AG09309 (cell line): Measurements from ENCODE around the gene COG5.

Source experiments
- DNase-seq: peaks from one replicate; pipeline ENCODE4 v3.0.0-alpha.2; 2010; ENCODE audit warnings: low read depth
- H3K4me3 ChIP-seq: 2 replicates; pipeline ENCODE4 v1.5.1; 2011; ENCODE audit warnings: mild to moderate bottlenecking, low read depth, low read length, moderate library complexity; ENCODE audit not compliant: control insufficient read depth
- CTCF ChIP-seq: IDR thresholded peaks from 2 replicates; pipeline ENCODE4 v1.5.1; 2011; ENCODE audit warnings: mild to moderate bottlenecking, low read depth, low read length, inconsistent platforms; ENCODE audit not compliant: insufficient read depth, control insufficient read depth; ENCODE audit errors: missing control alignments

Gene COG5

DNA sequence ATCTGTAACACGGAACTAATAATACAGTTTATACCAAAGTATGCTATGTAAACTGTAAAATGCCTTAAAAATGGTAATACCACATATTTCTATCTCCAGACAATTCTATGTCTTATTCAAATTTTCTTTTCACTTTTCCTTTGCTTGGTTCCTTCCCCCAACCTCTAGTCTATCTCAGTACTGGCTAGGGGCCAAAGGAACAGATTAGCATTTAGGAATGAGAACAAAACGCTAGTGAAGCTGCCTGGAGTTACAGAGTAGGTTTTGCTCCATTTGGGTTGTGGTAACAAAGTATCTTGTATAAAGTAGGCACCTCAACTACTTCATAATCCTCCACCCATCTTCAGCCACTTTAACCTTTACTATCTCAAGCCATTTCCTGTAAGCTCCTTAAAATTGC is 300.9 kb downstream of the COG5 start:
- DNase-seq: no peak
- H3K4me3 ChIP-seq: no peak overlapping the region
- no peak for TF ChIP-seq CTCF

- no peak overlapping the region for H3K4me3 ChIP-seq
- no peak for TF ChIP-seq CTCF
- no peak for DNase-seq
Measured at GRCh38 chr7:107258737-107259136, 305.0 kb downstream of the COG5 start.

- H3K4me3 ChIP-seq: no peak overlapping the region
- no peak for TF ChIP-seq CTCF
- DNase-seq: no peak
Measured at GRCh38 chr7:107255602-107256001, 308.1 kb downstream of the COG5 start.

DNA sequence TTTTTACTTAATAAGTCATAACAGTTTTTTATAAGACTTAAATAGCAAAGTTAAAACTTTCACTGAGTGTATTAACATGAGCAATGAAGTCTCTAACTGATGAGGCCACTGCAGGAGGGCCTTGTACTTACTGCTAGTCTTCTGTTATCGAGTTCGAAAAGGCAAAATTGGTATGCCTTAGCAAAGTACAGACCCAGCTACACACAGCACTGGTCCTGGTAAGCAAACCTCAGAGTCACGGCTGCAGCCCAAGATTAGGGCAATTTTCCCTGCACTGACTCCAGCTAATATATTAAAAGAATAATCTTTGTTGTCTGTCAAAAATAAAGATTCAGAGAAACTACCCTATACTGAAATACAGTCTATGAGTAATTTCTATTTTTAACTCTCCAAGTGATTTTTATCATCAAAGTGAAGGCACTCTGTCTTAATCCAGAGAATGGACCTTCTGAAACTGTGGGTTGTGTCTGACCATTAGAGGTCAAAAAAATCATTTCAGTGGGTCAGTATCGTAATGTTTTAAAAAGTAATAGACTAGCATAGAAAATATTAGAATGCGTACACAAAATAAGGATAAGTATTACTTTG is 309.2 kb downstream of the COG5 start:
- no peak for DNase-seq
- no peak for TF ChIP-seq CTCF
- H3K4me3 ChIP-seq: no peak overlapping the region

DNA sequence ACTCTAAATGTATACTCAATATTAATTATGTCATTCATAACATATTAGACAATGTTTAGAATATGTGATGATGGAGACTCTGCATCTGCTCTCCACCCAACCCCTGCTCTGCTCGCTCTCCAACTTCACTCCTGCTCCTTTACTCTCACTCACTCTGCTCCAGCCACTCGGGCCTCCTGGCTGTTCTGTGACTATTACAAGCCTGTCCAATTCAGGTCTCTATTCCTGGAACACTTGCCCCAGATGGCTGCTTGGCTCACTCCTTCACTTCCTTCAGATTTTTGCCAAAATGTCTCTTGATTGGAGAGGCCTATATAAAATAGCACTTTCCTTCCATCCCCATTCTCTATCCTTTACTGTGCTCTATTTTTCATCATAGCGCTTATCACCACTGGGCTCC is 310.1 kb downstream of the COG5 start:
- DNase-seq: no peak
- no peak overlapping the region for H3K4me3 ChIP-seq
- no peak for TF ChIP-seq CTCF

- no peak overlapping the region for H3K4me3 ChIP-seq
- TF ChIP-seq CTCF: no peak
- DNase-seq: no peak
Measured at GRCh38 chr7:107251963-107252362, 311.8 kb downstream of the COG5 start.
